Naive thymus-derived CD8-positive, alpha-beta T cell (primary cell): ENCODE results near the gene JAM2. TPM values are rescaled to one million over a fixed set of nuclear protein-coding genes. Genes with fewer than 3 reads are reported as not detected.

Experiments
- ATAC-seq, 2 donors: fragments of 150-1000 bp; cut with Tn5 transposase in 1 of 2; sonication (Bioruptor Pico), chemical (Tn5 transposase) in 1 of 2; 1 replicate in 1 of 2; 2 replicates in 1 of 2; pipeline ENCODE4 v1.10.0; 2021; ENCODE audit warnings: mild to moderate bottlenecking in 2 of 2, moderate library complexity in 2 of 2
- POLR2A ChIA-PET: fragments of 350-600 bp; sonication (Branson Sonifier 250); formaldehyde crosslinking; loops from one replicate; lab custom pipeline; 2021; ENCODE audit warnings: antibody characterized with exemption; lab: Charles Lee
- DNase-seq, 10 donors: peaks; one replicate each; pipeline versions ENCODE4 v3.0.0 to v3.0.0-alpha.2; 2020 to 2022
- H3K27ac Mint-ChIP-seq, 10 donors: one replicate each; pipeline ENCODE4 v1.8.0; 2020 to 2022; ENCODE audit warnings: mild to moderate bottlenecking in 10 of 10, mixed read lengths in 10 of 10, moderate library complexity in 4 of 10, inconsistent platforms in 1 of 10
- H3K27me3 Mint-ChIP-seq, 5 donors: one replicate each; pipeline ENCODE4 v1.8.0; 2021 to 2022; ENCODE audit warnings: mixed read lengths in 5 of 5
- H3K36me3 Mint-ChIP-seq, 3 donors: one replicate each; pipeline ENCODE4 v1.8.0; 2020 to 2022; ENCODE audit warnings: mixed read lengths in 3 of 3, mild to moderate bottlenecking in 2 of 3, inconsistent platforms in 1 of 3
- H3K4me1 Mint-ChIP-seq, 4 donors: one replicate each; pipeline ENCODE4 v1.8.0; 2021 to 2022; ENCODE audit warnings: mixed read lengths in 4 of 4
- H3K4me3 Mint-ChIP-seq, 10 donors: one replicate each; pipeline ENCODE4 v1.8.0; 2020 to 2022; ENCODE audit warnings: mild to moderate bottlenecking in 10 of 10, mixed read lengths in 10 of 10, moderate library complexity in 6 of 10, inconsistent platforms in 1 of 10
- H3K9me3 Mint-ChIP-seq, 9 donors: one replicate each; pipeline ENCODE4 v1.8.0; 2020 to 2022; ENCODE audit warnings: mixed read lengths in 9 of 9, mild to moderate bottlenecking in 3 of 9, inconsistent platforms in 1 of 9, moderate library complexity in 1 of 9
- polyA plus RNA-seq, 3 donors: library from polyadenylated mRNA; unstranded; fragments of 300-500 nt; fragmentation: Illumina TruSeq; gene quantifications; one replicate each; pipeline ENCODE4 v1.2.3, GENCODE V29; 2021
- total RNA-seq, 8 experiments: library from RNA in 2 of 8; stranded (reverse) in 2 of 8; gene quantifications; one replicate each; pipeline ENCODE4 v1.2.3 and lab custom pipeline; 2021 to 2026

Gene JAM2
- total and polyA plus RNA-seq, 5 experiments from 2014 or later, result 0.05 to 0.23 (median 0.20) TPM; not detected in 1

DNA sequence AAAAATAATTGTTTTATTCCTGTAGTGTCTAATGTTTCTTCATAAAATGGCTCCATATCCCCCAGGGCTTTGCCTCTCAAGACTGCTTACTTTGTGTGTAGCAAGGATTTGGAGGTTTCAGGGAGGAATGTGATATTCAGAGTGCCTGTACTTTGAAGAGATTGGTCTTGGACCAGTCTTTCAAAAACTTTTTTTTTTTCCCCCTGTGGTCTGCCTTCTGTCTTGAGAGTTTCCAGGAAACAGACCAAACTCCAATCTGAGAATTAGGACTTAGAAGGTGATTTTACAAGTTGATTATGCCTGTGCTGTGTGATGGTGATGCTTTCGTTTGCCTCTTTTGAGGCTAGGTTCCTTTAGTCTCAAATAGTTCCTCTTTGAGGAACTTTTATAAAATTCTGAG, 121.6 kb downstream of the JAM2 start:
- ATAC-seq (no peak), DNase-seq (no peak)
- Mint-ChIP-seq H3K36me3 (peaks cover 7 to 89% (median 31%) of the 10 kb centered on the region in 3 donors), H3K9me3 (no peaks in the 10 kb centered on the region), H3K27ac (peak overlapping the region in 1 of 10 donors; percentile 47), H3K27me3 (no peaks in the 10 kb centered on the region), H3K4me3 (no peak overlapping the region), H3K4me1 (peaks cover 7 to 11% (median 9%) of the 10 kb centered on the region in 4 donors)
- POLR2A ChIA-PET, result no interaction called here

GRCh38 chr21:25764065-25764464, 125.0 kb downstream of the JAM2 start:
- ATAC-seq (no peak), DNase-seq (no peak)
- H3K4me1 Mint-ChIP-seq, result no peaks in the 10 kb centered on the region
- peaks cover 13 to 92% (median 30%) of the 10 kb centered on the region in 3 donors for H3K36me3 Mint-ChIP-seq
- no peak overlapping the region for H3K4me3 Mint-ChIP-seq
- POLR2A ChIA-PET, result no interaction called here
- H3K27ac Mint-ChIP-seq, result no peak overlapping the region
- H3K9me3 Mint-ChIP-seq, result no peaks in the 10 kb centered on the region
- H3K27me3 Mint-ChIP-seq, result no peaks in the 10 kb centered on the region

Other genes starting within 250 kb of the JAM2 start
- gene MRPL39, start 31.8 kb upstream of the JAM2 start, total RNA-seq, result 10 to 100 TPM; 21.7 to 21.8 TPM
- 10 to 100 TPM; 29.6 to 41.1 (median 37.3) TPM for gene MRPL39, start 31.8 kb upstream of the JAM2 start, polyA plus RNA-seq
- 10 to 100 TPM; 63.3 to 68.3 TPM for gene ATP5PF, start 95.6 kb downstream of the JAM2 start, total RNA-seq
- 100 to 1,000 TPM; 328 to 439 (median 390) TPM for gene ATP5PF, start 95.6 kb downstream of the JAM2 start, polyA plus RNA-seq
- 10 to 100 TPM; 34.2 to 34.5 TPM for gene GABPA, start 95.7 kb downstream of the JAM2 start, total RNA-seq
- gene GABPA, start 95.7 kb downstream of the JAM2 start, polyA plus RNA-seq, result 10 to 100 TPM; 16.8 to 18.4 (median 16.8) TPM